K562 (cell line): ENCODE results near the gene FGFRL1. TPM values are rescaled to one million over a fixed set of nuclear protein-coding genes. Genes with fewer than 3 reads are reported as not detected.

Experiments
- CBX1 ChIP-seq: sonication (generic); IDR thresholded peaks from 2 replicates; pipeline ENCODE4 v1.6.1; 2016; ENCODE audit warnings: antibody characterized with exemption, low read depth, mild to moderate bottlenecking
- CBX5 ChIP-seq: IDR thresholded peaks from 2 replicates; pipeline ENCODE4 v1.6.1; 2014; ENCODE audit warnings: low read depth, borderline replicate concordance
- CREM ChIP-seq: IDR thresholded peaks from 2 replicates; pipeline ENCODE4 v1.6.1; 2014; ENCODE audit warnings: antibody characterized with exemption, low read depth
- CXXC5 ChIP-seq: fragments of 250-450 bp; sonication (Bioruptor Pico); IDR thresholded peaks from 2 replicates; pipeline ENCODE4 v1.8.0; 2022; ENCODE audit warnings: inconsistent platforms, mild to moderate bottlenecking, moderate library complexity
- HDAC1 ChIP-seq, 2 experiments: fragments of 450-650 bp; IDR thresholded peaks; 2 replicates each; pipeline ENCODE4 v1.6.1; 2016 to 2017; ENCODE audit warnings: inconsistent platforms in 1 of 2, mild to moderate bottlenecking in 1 of 2, moderate library complexity in 1 of 2
- KHSRP ChIP-seq: fragments of 450-650 bp; IDR thresholded peaks from 2 replicates; pipeline ENCODE4 v1.6.1; 2017
- MXI1 ChIP-seq: IDR thresholded peaks from 2 replicates; pipeline ENCODE4 v1.6.1; 2011; ENCODE audit warnings: low read depth, mild to moderate bottlenecking, improper control_type of control experiment, low read length
- NELFE ChIP-seq: IDR thresholded peaks from 2 replicates; pipeline ENCODE4 v1.6.1; 2011; ENCODE audit warnings: mild to moderate bottlenecking; ENCODE audit not compliant: insufficient read depth, insufficient read length
- PHF21A ChIP-seq: fragments of 450-650 bp; IDR thresholded peaks from 2 replicates; pipeline ENCODE4 v1.6.1; 2017; ENCODE audit warnings: low read depth, borderline replicate concordance
- RBM15 ChIP-seq: fragments of 200-400 bp; formaldehyde crosslinking; IDR thresholded peaks from 2 replicates; pipeline ENCODE4 v1.6.1; 2018; ENCODE audit warnings: mild to moderate bottlenecking, low read length, moderate library complexity; ENCODE audit not compliant: insufficient read depth
- SMARCA5 ChIP-seq: fragments of 450-650 bp; IDR thresholded peaks from 2 replicates; pipeline ENCODE4 v1.6.1; 2016
- SOX6 ChIP-seq: fragments of 450-650 bp; IDR thresholded peaks from 2 replicates; pipeline ENCODE4 v1.6.1; 2014; ENCODE audit warnings: mild to moderate bottlenecking
- polyA plus RNA-seq, 8 experiments: library from polyadenylated mRNA; depleted of rRNA in 4 of 8; stranded (reverse) in 5 of 8; unstranded in 3 of 8; fragments of >200 nt; fragmentation: Nextera tagmentation in 2 of 8; fragmentation: Illumina TruSeq in 1 of 8; extraction: Ambion mirVana in 2 of 8; extraction: Trizol in 1 of 8; gene quantifications; 2 replicates each; pipeline versions ENCODE4 v1.2.1 to v1.2.3, GENCODE V29; 2011 to 2014; ENCODE audit warnings: inconsistent platforms in 1 of 8, missing spikeins in 1 of 8
- total RNA-seq, 7 experiments: library from RNA; depleted of rRNA in 6 of 7; stranded (reverse); fragments of >200 nt in 6 of 7; fragmentation: Illumina TruSeq in 2 of 7; extraction: Trizol in 2 of 7; gene quantifications; 2 replicates each; pipeline versions ENCODE4 v1.2.1 to v1.2.3, GENCODE V29; 2011 to 2021; ENCODE audit warnings: low replicate concordance in 1 of 7
- TF ChIP-seq, protein P1 (sequence below), 2 experiments: fragments of 450-650 bp; IDR thresholded peaks; 2 replicates each; pipeline ENCODE4 v1.6.1; 2016; ENCODE audit warnings: mild to moderate bottlenecking in 2 of 2, borderline replicate concordance in 1 of 2, low read depth in 1 of 2, moderate library complexity in 1 of 2
- TF ChIP-seq, protein P2 (sequence below), 3 experiments: fragments of 200-800 bp in 1 of 3; sonication (Bioruptor generic) in 1 of 3; sonication (generic) in 1 of 3; formaldehyde crosslinking in 1 of 3; IDR thresholded peaks; 2 replicates each; pipeline versions ENCODE4 v1.6.1 to v1.8.0; 2016 to 2022; ENCODE audit warnings: mild to moderate bottlenecking in 2 of 3, missing compliant biosample characterization in 2 of 3, missing genetic modification characterization in 2 of 3, missing genetic modification reagents in 1 of 3
- TF ChIP-seq, protein P3 (sequence below): sonication (generic); formaldehyde crosslinking; IDR thresholded peaks from 2 replicates; pipeline ENCODE4 v1.8.0; 2022; ENCODE audit warnings: missing genetic modification reagents, mild to moderate bottlenecking, moderate library complexity, borderline replicate concordance

FGFRL1 gene
- total and polyA plus RNA-seq, 9 of the 15 experiments (the other 6 are each of a cell fraction or from before 2014, with no cell fraction given), result 0.34 to 49.9 (median 14.6) TPM

DNA sequence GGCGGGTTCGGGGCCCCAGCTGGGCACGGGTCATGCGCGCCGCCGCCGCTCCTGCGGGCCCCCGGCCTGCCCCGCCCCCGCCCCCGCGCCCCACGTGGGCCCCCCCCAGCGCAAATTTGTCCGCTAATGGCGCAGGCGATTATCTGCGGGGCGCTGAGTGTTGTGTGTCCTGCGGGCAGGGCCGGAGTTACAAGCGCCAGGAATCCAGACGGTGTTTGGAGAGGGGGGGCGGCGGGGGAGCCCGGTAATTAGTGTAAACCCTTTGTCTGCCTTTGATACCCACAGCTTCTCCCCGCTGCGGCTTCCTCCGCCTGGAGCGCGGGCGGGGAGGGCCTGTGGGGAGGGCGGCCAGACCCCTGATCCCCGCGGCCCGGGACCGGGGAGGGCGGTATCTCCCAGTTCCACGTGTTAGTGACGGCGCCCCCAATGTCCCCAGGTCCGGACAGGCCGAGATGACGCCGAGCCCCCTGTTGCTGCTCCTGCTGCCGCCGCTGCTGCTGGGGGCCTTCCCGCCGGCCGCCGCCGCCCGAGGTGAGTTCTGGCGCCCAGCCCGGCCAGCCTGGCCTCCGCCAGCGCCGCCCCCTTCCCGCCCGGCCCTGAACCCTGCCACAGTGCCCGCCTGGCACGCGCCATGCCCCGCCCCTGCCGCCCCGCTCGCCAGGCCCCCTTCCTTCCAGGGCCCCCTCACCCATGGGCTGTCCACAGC is 761 bp downstream of the FGFRL1 start (continued):
- TF ChIP-seq, protein P1, sequence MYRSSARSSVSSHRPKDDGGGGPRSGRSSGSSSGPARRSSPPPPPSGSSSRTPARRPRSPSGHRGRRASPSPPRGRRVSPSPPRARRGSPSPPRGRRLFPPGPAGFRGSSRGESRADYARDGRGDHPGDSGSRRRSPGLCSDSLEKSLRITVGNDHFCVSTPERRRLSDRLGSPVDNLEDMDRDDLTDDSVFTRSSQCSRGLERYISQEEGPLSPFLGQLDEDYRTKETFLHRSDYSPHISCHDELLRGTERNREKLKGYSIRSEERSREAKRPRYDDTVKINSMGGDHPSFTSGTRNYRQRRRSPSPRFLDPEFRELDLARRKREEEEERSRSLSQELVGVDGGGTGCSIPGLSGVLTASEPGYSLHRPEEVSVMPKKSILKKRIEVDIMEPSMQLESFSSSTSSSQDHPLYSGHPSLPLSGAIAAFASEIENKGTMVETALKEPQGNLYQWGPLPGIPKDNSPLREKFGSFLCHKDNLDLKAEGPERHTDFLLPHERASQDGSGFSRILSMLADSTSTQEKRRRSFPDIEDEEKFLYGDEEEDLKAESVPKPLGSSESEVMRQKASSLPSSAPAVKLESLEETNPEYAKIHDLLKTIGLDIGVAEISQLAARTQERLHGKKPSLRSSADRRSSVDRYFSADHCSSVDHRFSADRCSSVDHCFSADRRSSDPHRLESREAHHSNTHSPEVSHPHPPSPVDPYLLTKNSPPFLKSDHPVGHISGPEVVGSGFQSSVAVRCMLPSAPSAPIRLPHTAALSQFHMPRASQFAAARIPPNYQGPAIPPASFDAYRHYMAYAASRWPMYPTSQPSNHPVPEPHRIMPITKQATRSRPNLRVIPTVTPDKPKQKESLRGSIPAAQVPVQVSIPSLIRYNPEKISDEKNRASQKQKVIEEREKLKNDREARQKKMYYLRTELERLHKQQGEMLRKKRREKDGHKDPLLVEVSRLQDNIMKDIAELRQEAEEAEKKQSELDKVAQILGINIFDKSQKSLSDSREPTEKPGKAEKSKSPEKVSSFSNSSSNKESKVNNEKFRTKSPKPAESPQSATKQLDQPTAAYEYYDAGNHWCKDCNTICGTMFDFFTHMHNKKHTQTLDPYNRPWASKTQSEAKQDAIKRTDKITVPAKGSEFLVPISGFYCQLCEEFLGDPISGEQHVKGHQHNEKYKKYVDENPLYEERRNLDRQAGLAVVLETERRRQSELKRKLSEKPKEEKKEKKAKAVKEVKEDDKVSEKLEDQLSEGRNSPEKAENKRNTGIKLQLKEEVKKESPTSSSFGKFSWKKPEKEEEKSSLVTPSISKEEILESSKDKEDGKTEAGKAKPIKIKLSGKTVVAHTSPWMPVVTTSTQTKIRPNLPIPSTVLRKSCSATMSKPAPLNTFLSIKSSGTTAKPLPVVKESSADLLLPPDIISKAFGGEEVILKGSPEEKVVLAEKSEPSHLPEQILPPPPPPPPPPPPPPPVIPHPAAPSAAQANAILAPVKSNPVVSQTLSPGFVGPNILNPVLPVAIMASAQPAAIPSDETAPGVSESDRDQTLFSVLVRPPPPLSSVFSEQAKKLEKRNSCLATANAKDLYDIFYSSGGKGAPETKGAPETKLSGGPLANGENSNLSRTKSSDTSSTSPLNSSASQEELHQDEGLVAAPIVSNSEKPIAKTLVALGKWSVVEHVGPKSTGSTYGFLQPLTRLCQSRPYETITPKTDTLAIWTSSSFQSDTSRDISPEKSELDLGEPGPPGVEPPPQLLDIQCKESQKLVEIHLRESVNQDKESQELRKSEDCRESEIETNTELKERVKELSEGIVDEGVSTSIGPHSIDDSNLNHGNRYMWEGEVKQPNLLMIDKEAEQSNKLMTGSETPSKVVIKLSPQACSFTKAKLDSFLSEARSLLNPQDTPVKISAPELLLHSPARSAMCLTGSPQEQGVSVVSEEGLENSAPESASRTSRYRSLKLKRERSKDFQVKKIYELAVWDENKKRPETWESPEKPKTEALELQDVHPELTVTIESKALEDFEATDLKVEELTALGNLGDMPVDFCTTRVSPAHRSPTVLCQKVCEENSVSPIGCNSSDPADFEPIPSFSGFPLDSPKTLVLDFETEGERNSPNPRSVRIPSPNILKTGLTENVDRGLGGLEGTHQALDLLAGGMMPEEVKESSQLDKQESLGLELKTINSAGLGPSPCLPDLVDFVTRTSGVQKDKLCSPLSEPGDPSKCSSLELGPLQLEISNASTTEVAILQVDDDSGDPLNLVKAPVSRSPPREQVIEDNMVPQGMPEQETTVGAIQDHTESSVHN (IDR thresholded peaks at IDR 0.05; ENCODE audit: borderline replicate concordance in 1 of 2, low read depth in 1 of 2), result no peak
- TF ChIP-seq KHSRP (no peak), SOX6 (0 out of 2 replicates have a peak, but pooled peaks have one; percentile 40), HDAC1 (IDR thresholded peaks at IDR 0.05) (0 out of 4 replicates have a peak, but pooled peaks of 1 of the 2 experiments have one; percentile 22), PHF21A (0 out of 2 replicates have a peak, but pooled peaks have one; percentile 34), NELFE (no peak), CBX5 (peak; percentile 61; the same call in 1 of the 2 replicates), SMARCA5 (no peak), CXXC5 (peak; percentile 75), RBM15 (no peak), MXI1 (peak; percentile 44; the same call in 1 of the 2 replicates), CREM (0 out of 2 replicates have a peak, but pooled peaks have one; percentile 36), CBX1 (peak; percentile 61; the same call in 1 of the 2 replicates)
- TF ChIP-seq, protein P2, sequence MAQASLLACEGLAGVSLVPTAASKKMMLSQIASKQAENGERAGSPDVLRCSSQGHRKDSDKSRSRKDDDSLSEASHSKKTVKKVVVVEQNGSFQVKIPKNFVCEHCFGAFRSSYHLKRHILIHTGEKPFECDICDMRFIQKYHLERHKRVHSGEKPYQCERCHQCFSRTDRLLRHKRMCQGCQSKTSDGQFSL (CRISPR knock-in tag; IDR thresholded peaks at IDR 0.05), result peak; percentile 83
- TF ChIP-seq, protein P2 (tag; IDR thresholded peaks at IDR 0.05), result 0 out of 4 replicates have a peak, but pooled peaks of 1 of the 2 experiments have one; percentile 43
- TF ChIP-seq, protein P3, sequence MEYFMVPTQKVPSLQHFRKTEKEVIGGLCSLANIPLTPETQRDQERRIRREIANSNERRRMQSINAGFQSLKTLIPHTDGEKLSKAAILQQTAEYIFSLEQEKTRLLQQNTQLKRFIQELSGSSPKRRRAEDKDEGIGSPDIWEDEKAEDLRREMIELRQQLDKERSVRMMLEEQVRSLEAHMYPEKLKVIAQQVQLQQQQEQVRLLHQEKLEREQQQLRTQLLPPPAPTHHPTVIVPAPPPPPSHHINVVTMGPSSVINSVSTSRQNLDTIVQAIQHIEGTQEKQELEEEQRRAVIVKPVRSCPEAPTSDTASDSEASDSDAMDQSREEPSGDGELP (CRISPR knock-in tag), result peak; percentile 46; the same call in 1 of the 2 replicates
